Keratinocyte (primary cell): Measurements from ENCODE around the gene SLC25A42.

Source experiments
- CTCF ChIP-seq, 3 experiments: IDR thresholded peaks in 1 of 3; conservative IDR thresholded peaks in 1 of 3; optimal IDR thresholded peaks in 1 of 3; 2 replicates in 2 of 3; 3 replicates in 1 of 3; pipeline versions ENCODE3 to v1.5.1; 2011; ENCODE audit warnings: low read length in 3 of 3, mild to moderate bottlenecking in 3 of 3, moderate library complexity in 2 of 3, control low read depth in 1 of 3, inconsistent platforms in 1 of 3; ENCODE audit not compliant: insufficient read depth in 2 of 3; ENCODE audit errors: extremely low read depth in 1 of 3
- EZH2 ChIP-seq: IDR thresholded peaks from one replicate; pipeline ENCODE4 v1.6.1; 2012; ENCODE audit warnings: inconsistent platforms, mild to moderate bottlenecking, low read length, moderate library complexity

- no peak for TF ChIP-seq CTCF (optimal IDR thresholded peaks at IDR 0.05 in 1 of 3, IDR thresholded peaks at IDR 0.05 in 1 of 3, conservative IDR thresholded peaks at IDR 0.05 in 1 of 3; ENCODE audit: extremely low read depth in 1 of 3, insufficient read depth in 2 of 3, low read length in 3 of 3)
- TF ChIP-seq EZH2, result no peak
Observed at GRCh38 chr19:19079571-19079970, 15.8 kb downstream of the SLC25A42 start.
